Renal pelvis (tissue), 4 donors: Measurements from ENCODE around the gene SOX18. TPM values are rescaled to one million over a fixed set of nuclear protein-coding genes. Genes with fewer than 3 reads are reported as not detected.

Experiments used
- DNase-seq: peaks from one replicate; pipeline ENCODE4 v3.0.0-alpha.2; 2013
- polyA plus RNA-seq, 3 donors: library from polyadenylated mRNA; unstranded; fragments of 120-200 nt; gene quantifications; one replicate each; pipeline ENCODE4 v1.2.1, GENCODE V29; 2013; ENCODE audit not compliant: insufficient read length in 3 of 3

The SOX18 gene
- polyA plus RNA-seq, 3 donors = 8.0 to 14.1 (median 13.0) TPM

DNA sequence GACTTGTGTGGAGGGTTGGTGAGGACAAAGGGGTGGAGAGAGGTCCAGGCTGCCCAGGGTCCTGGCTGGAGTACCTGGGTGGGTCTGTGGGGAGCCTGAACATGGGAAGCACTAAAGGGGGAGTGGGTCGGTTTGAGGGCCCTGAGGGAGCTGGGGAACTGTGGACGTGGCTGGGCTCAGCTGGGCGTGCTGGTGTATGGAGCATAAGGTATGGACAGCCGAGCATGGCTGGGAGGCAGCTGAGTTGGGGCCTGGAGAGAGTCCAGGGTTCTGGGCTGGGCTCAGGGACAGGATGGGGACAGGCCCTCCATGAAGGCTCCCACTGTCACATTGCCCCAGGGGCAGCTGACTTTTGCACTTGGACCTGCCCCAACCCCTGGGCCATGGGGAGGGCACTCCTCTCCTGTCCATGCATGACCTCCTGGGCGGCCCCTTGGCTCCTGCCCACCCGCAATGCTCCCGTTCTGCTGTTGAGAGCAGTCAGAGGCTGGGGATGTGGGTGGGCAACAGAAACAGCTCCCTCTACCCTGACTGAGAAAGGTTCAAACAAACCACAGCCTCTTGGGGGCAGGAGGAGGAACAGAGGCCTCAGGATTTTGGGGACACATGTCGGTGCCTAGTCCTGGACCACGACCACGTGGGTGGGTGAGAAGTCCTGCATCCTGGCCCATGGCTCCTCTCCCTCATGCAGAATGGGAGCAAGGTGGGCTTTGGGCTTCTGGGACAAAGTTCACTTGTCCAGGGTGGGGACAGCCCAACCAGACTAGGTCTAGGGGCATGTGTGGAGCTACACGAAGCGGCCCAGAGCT, 9.0 kb downstream of the SOX18 start:
- DNase-seq = no peak

DNA sequence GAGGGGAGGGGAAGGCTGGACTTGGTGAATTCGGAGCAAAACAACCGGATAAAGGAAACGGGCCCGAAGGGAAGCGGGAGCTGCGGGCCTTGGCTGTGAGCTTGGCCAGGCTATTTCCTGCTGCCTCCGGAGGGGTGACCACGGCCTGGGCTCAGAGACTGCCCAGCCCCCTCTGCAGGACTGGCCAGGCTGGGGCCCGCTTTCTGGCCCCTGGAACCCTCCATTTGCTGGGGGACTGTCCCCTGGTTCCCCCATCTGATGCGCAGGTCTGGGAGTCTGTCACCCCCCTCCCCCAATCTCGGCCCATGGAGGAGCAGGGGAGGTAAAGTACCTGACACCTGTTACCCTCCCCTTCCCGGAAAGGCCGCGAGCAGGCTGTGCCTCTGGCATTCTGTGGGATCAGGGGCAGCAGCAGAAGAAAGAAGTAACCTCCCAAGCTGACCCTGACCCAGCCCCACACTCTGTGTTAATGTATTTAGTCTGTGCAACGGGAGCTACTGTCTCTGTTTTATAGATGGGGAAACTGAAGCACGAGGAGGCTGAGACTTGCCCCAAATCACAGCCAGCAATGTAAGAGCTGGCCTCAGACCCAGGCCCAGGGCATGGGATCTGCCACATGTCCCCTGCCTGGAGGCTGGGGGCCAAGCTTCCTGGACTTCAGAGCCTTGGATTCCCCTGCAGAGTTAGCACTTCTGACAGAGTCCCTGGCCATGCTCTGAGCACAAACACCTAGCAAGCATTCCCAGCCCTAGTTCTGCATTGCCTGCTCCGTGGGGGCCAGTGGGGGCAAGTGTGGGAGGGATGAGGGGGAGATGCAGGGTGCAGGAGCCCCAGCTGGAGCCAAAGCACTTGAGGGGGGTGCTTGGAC, 9.9 kb downstream of the SOX18 start:
- DNase-seq = no peak

DNA sequence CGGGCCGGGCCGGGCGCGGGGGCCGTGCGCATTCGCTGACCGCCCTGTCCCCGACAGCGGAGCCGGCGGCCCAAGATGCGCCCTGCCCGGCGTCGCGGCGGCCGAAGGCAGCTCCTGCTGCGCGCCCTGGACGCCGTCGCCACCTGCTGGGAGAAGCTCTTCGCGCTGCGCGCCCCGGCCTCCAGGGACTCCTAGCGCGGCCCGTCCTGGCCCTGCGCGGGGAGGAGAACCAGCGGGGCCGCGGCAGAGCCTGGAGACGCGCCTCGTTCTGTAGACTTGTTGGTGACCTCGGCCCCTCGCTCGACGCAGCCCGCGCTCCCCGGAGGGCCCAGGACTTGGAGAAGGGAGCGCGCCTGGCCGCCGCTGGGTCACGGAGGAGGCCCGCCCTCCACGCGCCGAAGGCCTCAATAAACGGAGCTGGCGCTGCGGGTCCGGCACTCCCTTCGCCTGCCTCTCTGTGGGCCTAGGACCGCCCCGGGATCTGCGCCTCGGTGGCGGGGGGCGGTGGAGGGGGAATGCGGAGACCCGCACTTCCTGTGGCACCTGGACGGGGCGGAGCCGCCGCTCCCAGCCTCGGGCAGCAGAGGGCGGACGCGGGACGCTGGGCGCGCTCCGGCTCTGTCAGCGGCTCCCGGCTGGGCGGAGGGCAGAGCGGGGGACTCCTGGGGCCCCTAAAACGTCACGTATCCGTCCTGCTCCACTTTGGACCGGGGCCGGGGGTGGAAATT, 10.7 kb downstream of the SOX18 start:
- DNase-seq = peak; percentile 75

DNA sequence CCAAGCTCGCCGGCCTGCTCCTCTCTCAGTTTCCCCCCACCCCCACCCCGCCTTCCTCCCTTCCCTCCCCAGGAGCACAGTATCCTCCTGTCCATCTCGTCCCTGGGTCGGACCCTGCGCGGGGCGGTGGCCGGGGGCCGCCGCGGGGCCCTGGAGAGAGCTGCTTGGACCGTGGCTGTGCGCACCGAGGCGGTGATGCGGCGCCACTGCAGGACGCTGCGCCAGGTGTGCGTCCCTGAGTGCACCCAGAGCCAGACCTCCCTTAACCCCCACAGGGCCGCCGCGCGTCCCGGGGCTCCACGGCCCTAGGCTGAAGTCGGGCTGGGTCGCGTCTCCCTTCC, 11.2 kb downstream of the SOX18 start:
- no peak for DNase-seq

DNA sequence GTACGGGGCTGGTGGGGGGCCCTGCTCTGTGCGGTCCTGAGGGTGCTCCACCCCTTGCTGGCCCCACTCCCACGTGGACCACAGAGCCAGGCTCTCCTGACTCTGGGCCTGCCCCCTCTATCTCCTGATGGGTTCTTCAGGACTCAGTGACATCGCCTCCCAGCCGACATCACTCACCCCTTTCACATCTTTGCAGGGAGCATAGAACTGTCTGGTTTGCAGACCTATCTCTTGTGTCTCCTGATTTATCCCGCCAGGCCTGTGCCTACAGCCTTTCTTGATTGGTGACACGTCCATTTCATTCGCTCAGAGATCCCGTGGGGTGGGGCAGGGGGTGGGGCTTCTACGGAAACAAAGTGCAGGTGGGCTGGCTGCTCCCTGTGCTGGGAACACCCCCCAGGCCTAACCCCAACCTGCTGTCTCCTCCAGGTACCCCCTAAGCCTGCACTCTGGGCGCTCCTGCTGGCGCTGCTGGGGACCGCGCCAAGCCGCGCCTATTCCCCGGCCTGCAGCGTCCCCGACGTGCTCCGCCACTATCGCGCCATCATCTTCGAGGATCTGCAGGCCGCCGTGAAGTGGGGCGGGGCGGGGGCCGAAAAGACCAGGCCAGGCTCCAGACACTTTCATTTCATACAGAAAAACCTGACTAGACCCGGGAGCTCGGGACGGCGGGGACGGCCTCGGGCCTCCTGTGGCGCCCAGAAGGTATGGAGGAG, 11.8 kb downstream of the SOX18 start:
- DNase-seq = no peak

DNA sequence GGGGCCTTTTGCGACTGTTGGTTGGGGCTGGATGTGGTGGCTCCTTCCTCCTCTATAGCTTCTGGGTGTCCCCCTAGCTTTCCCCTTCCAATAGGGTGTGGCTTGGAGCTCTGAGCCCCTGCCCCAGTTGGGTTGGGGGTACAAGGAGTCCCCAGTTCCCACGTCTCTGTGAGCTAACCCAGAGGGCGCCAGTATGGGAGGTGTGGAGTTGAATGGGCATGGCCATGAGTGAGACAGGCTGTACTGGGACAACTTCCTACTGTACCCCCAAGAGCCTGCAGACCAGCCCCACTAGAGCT, 12.3 kb downstream of the SOX18 start:
- DNase-seq = no peak

DNA sequence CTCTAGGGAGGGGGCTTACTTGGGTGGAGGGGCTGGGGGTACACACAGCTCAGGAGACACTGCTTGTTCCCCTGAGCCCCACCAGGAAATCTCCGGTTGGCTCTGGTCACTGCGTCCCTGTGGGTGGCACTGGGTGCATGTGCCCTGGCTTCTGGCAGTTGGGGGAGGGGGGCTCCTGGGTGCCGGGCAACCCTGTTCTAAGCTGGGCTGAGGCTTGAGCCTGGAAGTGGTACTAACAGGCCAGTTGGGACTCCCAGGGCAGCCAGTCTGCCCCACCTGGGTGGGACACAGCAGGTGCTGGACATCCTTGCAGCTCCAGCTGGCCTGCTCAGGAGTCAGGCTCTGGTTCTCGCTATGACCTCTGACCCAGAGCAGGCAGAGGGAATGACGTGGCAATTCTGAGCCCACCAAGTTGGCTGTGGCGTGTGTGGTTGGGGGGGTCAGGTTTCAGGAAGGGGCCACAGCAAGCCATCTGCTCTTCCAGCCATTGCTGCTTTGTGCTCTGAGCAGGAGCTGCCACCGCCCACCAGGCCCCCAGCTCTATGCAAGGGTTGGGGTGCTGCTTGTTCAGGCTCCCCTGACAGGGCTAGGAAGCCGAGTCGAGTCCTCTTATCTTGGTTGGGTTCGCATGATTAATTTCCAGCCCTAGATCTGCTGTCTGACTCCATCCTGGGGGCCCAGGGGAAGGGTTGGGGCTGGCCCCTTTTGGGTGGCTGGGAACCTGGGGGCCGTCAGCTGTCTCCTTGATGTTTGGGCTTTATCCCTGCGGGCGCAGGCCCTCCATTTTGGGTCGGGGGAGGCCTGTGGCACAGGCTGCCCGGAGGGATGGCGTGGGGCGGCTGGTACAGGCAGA, 12.9 kb downstream of the SOX18 start:
- no peak for DNase-seq

DNA sequence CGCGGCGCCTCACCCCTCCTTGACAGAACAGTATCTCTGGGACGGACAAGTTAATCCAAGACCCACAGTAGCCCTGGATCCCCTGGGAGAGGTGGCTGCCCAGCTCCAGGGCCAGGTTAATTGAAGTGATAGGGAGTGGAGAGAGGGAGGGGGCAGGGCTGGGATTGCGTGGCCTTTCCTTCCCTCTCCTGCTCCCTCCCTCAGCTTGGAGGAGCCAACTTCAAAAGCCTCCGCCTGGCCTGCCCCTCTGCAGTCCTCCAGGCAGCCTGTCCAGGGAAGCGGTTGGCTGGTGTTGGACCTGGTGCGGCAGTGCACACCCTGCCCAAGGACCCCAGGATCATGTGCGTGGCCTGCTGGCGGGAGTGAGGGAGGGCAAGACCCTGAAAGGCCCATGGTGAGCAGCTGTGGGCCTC, 13.5 kb downstream of the SOX18 start, which contains the start of gene C20orf204:
Gene C20orf204, plus strand, starts transcription at position 250 of the 413 bp plus-strand sequence. Its CDS starts 142 bp downstream, at position 392.
- no peak for DNase-seq

DNA sequence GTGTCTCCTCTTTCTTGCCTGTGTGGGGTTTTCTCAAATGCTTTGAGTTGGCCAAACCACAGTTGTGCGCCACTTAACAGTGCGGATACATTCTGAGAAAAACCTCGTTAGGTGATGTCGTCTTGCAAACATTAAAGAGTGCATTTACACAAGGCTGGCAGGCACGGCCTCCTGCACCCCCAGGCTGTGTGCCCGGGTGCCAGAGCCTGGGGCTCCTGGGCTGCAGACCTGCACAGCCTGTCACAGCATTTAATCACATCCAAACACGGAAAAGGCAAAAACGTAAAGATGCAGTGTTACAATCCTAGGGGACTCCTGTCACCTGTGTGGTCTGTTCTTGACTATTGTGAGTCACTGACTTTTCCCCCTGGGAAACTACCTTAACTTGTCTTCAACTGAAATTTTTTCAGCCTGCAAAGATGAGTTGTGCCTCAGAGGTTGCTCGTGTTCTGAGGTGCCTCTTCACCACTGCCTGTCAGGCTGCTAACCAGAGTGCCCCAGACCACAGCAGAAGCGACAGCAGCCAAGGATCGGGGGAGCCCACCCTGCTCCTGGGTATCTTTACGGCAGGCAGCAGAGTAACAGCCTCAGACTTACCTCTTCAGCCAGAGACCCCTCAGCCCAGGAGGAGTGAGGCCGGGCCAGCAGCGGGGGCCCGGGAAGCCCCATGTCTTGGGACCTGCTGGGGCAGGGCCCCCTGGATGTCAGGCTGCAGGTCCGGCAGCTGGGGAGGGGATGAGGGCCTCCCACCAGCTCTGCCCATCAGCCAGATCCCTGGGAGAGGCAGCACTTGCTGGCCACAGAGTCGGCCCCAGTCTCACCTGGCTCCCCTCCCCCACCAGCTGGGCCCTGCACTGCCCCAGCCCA, 14.1 kb downstream of the SOX18 start:
- no peak for DNase-seq

DNA sequence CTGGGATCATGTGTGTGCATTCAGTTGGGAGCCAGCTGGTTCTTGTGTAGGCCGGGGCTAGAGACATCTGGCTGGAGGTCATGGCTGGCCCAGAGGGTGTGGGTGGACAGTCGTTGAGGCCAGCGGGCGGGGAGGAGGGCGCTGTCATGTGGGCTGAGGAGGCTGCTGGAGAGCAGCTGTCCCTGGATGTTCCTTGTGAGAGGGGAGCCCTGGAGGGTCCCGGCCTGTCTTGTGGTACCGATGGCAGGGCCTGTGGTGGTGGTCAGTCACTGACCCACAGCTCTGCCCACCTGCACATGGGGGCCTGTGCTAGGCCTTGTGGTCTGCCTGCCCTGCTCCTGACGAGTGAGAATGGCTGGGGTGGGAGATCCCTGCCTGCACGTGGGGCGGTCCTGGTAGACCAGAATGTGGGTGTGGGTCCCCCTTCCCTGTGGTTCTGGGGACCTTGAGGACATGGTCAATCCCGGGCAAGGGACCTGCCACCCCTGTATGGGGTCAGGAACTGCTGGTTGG, 15.4 kb downstream of the SOX18 start:
- no peak for DNase-seq

DNA sequence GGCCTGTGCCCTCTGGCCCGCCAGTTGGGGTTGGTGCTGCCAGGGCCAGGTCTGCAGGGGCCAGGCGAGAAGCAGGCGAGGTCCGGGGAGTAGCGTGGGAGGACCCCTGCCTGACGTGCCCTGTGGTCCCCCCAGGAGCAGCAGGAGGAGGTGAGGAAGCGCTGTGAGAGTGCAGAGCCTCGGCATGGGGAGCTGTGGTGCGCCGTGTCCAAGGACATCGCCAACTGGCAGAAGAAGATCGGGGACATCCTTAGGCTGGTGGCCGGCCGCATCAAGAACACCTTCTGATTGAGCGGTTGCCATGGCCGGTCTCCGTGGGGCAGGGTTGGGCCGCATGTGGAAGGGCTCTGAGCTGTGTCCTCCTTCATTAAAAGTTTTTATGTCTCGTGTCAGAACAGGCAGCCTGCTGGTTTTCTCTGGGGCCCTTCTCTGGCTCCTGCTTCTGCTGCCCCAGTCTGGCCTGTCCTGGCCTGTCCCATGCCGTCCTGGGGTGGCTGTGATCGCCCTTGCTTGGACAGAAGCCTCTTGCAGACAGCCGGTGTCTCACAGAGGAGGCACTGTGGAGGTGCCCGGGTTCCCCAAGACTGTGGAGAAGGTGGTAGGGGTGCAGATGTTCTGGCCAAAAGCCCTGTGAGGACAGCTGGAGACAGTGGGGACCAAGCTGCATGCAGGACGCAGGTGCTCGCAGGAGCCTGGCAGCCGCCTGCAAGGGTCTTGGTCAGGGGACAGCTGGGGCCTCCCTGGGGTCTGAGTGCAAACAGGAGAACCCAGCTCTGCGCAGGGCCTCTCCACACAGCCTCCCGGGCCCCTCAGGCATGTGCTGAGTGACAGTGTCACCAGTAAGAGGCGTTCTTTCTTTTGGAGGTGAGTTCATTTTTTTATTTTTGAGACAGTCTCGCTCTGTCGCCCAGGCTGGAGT, 16.5 kb downstream of the SOX18 start:
- DNase-seq = no peak

DNA sequence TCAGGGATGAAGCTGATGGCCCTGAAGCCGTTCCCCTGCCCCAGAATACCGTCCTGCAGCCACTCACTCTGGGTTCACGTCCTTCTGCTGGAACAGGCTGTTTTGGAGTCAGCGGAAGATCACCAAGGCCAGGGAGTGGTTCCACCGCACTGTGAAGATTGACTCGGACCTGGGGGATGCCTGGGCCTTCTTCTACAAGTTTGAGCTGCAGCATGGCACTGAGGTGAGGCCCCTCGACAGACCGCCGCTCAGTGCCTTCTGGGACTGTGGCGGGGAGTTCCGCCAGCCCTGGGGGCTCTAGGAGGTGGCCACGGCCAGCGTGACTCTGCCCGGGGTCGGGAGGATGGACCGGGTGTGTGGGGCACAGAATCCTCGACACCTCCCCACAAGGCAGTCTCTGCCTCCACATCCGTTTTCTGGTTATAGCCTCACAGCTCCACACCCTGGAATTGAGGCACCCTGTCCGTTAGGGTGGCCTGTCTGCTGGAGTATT, 17.6 kb downstream of the SOX18 start:
- no peak for DNase-seq

DNA sequence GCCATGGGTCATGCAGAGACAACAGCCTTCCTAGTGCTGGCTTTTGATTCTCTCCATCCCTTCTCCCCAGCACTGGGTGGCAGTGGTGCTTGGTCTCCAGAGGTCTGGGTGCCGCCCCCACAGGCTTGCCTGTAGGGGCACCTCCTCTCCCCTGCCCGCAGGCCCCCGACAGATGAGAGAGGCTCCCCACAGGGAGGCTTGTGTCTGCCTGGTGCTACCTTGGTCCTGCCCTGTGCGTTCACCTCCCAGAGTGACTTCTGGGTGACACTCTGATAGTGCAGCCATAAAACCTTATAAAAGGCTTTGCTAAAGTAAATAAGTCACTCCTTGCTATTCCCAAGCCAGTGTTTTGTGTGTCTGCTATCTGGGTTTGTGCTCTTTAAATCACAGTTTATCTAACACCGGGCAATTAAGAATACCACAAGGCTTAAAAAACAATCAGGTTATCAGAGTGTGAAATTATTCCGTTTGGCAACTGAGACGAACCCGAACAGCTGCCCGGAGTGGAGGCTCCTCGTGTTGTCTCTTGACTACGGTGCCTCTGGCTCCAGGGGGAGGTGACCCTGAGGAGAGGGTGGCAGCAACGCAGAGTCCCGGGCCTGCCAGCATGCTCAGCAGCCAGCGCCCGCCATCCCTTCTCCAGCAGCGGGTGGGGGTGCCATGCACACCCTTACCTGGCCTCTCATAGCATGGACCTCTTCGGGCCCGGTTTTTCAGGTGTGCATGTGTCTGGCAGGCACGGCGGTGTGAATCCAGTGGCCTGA, 18.9 kb downstream of the SOX18 start:
- no peak for DNase-seq

DNA sequence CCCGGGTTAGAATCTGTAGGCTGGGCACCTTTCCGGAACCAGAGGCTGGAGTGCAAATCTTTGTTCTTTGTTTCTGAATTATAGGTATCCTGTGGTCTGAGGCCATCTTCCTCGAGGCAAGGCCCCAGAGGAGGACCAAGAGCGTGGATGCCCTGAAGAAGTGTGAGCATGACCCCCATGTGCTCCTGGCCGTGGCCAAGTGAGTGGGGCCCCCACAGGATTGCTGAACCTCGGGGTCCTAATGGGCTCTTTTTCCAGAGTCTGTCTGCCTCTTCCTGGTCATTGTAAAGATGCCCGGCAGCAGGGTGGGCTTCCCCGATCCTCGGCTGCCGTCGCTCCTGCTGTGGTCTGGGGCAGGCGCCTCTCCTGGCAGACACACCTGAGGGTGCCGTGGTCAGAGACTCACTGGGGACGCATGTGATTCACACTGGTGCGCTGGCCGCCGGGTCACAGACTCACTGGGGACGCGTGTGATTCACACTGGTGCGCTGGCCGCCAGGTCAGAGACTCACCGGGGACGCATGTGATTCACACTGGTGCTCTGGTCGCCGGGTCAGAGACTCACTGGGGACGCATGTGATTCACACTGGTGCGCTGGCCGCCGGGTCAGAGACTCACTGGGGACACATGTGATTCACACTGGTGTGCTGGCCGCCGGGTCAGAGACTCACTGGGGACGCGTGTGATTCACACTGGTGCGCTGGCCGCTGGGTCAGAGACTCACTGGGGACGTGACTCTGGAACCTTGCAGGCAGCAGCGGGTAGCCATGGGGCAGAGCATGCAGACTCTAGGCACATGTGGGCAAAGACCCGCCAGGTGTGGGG, 19.9 kb downstream of the SOX18 start:
- DNase-seq = no peak

DNA sequence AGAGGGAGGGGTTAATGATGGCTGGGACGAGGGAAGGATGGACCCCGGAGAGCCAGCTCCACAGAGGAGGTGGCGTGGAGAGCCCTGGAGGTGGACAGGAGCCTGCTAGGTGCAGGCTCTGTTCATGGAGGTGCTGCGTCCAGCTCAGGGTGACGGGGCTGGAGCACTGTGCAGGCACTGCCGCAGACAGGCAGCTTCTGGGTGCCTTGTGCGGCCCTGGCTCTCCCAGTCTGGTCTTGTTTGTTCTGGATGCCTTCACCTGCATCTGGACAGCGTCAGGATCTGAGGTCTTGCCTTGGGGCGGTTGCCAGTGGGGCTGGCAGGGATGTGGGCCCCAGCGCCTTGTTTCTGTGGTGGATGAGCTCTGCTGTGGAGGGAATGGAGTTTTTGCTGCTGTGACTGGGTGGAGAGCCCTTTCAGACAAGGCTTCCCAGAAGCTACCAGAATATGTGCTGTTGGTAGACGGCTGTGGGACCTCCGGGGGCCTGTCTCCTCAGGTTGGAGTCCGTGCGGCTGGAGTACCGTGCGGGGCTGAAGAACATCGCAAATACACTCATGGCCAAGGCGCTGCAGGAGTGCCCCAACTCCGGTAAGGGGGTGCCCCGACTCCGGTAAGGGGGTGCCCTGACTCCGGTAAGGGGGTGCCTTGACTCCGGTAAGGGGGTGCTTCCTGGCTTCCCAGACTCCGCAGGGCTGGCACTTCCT, 21.3 kb downstream of the SOX18 start:
- DNase-seq = no peak

DNA sequence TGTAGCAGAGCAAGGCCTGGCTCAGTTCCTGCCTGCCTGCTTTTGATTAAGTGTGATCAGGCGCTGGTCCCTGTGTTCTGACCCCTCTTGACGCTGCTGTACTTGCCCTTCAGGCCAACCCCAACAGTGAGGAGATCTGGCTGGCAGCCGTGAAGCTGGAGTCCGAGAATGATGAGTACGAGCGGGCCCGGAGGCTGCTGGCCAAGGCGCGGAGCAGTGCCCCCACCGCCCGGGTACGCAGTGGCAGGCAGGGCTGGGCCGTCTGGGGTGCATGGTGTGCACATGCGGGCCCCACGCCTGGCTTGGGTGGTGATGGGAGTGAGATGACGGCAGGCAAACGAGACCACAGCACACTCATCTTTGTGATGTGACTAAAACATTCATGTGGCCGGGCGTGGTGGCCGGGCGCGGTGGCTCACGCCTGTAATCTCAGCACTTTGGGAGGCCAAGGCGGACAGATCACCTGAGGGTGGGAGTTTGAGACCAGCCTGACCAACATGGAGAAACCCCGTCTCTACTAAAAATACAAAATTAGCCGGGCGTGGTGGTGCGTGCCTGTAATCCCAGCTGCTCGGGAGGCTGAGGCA, 23.5 kb downstream of the SOX18 start:
- no peak for DNase-seq
